Retinal pigment epithelial cell (primary cell): ENCODE data around the gene COL6A2.

Experiments
- DNase-seq: peaks from one replicate; pipeline ENCODE4 v3.0.0-alpha.2; 2010; ENCODE audit warnings: low read depth
- H3K4me3 ChIP-seq: 2 replicates; pipeline ENCODE4 v1.5.1; 2011; ENCODE audit warnings: mild to moderate bottlenecking, low read length, control low read depth, moderate library complexity
- TF ChIP-seq, protein P1 (sequence below): conservative IDR thresholded peaks from 2 replicates; pipeline ENCODE4 v1.5.1; 2011; ENCODE audit warnings: low read depth, low read length, control low read depth, inconsistent platforms

COL6A2 gene

DNA sequence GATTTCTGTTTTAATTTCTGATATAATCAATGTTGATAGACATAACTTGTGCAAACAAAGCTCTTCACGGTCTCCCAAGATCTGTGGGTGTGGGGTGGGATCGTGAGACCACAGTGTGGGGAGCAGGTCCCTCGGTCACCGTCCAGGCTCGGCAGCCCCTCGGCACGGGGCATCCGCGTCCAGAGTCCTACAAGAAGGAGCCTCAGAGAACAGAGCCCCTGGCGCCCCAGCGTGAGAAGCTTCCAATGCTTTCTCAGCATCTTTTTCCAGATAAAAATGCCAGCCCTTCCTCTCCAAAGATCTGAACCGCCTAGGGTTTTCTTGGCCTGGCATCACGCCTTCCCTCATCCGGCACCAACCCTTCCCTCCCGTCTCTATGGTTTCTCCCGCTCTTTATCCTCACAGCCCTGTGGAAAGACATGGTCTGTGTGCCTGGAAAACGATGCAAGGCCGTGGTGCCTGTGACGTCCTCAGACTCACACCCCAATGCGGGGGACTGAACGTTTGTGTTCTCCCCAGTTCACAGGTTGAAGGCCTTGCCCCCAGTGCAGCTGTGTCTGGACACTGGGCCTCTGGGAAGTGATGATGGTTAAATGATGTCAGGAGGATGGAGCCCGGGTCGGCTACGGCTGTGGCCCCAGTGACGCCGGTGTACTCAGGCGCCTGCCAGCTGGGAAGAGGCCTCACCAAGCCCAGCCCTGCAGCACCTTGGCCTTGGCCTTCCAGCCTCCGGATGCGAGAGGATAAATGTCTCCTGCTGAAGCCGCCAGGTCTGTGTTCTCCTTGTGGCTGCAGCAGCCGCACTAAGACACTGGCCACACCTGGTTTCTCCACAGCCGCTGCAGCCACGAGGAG lies 45.9 kb upstream of the COL6A2 start:
- no peak for DNase-seq
- TF ChIP-seq, protein P1, sequence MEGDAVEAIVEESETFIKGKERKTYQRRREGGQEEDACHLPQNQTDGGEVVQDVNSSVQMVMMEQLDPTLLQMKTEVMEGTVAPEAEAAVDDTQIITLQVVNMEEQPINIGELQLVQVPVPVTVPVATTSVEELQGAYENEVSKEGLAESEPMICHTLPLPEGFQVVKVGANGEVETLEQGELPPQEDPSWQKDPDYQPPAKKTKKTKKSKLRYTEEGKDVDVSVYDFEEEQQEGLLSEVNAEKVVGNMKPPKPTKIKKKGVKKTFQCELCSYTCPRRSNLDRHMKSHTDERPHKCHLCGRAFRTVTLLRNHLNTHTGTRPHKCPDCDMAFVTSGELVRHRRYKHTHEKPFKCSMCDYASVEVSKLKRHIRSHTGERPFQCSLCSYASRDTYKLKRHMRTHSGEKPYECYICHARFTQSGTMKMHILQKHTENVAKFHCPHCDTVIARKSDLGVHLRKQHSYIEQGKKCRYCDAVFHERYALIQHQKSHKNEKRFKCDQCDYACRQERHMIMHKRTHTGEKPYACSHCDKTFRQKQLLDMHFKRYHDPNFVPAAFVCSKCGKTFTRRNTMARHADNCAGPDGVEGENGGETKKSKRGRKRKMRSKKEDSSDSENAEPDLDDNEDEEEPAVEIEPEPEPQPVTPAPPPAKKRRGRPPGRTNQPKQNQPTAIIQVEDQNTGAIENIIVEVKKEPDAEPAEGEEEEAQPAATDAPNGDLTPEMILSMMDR, result no peak
- H3K4me3 ChIP-seq, result no peak overlapping the region

DNA sequence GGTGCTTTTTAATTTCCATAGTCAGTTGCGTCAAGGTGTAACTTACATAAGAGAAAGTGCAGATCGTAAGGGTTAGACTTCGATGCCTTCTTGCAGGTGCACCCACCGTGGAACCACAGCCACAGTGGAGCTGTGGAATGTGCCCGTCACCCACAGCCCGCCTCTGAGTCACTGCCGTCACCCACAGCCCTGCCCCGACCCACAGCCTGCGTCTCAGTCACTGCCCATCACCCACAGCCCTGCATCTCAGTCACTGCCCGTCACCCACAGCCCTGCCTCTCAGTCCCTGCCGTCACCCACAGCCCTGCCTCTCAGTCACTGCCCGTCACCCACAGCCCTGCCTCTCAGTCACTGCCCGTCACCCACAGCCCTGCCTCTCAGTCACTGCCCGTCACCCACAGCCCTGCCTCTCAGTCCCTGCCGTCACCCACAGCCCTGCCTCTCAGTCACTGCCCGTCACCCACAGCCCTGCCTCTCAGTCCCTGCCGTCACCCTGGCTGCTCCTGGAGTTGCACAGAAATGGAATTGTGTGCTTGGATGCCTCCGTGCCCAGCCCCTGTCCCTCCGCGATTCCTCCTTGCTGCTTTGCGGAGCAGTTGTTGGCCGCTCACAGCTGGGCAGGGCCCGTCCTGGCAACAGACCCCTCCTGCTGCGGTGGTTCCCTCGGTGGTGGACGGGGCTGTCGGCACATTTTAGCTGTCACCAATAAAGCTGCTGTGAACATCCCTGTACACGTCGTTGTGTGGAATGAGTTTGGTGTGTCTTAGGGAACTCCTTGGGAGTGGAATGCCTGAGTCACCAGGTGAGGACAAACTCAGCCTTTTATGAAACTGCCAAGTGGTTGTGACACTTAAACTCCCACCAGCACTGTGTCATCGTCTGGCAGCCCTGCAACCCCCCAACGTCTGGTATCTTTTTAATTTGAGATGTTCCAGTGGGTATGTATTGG lies 44.9 kb upstream of the COL6A2 start:
- TF ChIP-seq, protein P1, result no peak
- no peak for DNase-seq
- H3K4me3 ChIP-seq, result no peak overlapping the region

DNA sequence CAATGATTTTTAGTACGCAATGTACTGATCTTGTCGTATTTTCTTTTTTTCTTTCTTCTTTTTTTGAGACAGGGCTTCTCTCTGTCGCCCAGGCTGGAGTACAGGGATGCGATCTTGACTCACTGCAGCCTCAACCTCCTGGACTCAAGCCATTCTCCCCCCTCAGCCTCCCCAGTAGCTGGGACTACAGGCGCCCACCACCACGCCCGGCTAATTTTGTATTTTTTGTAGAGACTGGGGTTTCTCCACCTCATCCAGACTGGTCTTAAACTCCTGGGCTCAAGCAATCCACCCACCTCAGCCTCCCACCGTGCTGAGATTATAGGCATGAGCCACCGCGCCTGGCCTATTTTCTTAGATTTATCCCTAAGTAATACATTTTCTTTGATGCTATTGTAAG lies 43.9 kb upstream of the COL6A2 start:
- no peak for DNase-seq
- TF ChIP-seq, protein P1, result no peak
- H3K4me3 ChIP-seq, result no peak overlapping the region

DNA sequence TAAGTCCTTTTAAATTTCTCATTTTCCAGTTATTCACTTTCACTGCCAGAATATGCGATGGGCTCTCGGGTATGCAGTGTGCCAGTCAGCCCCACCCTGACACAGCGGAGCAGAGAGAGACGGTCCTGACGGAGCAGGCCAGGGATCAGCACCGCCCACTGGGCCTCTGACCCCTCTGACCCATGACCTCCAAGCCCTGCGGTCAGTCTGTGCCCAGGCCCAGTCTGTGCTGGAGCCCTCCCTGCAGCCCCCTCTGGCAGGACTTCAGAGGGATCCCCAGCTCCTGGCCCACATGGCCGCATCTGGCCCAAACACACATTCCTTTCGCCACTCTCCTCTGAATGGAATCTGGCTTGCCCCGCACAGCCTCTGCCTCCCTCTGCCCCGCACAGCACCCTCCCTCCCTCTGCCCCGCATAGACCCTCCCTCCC lies 43.4 kb upstream of the COL6A2 start:
- TF ChIP-seq, protein P1, result no peak
- DNase-seq, result no peak
- H3K4me3 ChIP-seq, result no peak overlapping the region

DNA sequence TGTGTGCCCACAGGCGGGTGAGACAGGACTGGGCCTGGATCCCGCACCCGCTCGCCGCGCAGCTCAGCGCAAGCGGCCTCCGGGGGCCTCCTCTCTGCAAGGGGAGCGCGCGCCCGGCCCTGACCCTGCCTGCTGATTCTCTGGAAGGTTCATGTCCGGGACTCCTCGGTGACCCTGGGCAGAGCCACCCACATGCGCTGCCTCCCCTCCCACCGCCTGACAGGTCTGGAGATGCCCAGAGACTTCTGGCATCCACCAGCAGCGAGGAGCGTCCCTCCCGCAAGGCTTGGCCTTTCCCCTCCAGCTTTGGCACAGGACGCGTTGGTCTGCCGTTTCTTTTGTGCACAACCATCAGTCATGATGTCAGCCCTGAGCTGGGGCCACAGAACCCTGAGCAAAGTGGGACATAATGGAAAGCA lies 42.0 kb upstream of the COL6A2 start:
- TF ChIP-seq, protein P1, result no peak
- no peak for DNase-seq
- no peak overlapping the region for H3K4me3 ChIP-seq

DNA sequence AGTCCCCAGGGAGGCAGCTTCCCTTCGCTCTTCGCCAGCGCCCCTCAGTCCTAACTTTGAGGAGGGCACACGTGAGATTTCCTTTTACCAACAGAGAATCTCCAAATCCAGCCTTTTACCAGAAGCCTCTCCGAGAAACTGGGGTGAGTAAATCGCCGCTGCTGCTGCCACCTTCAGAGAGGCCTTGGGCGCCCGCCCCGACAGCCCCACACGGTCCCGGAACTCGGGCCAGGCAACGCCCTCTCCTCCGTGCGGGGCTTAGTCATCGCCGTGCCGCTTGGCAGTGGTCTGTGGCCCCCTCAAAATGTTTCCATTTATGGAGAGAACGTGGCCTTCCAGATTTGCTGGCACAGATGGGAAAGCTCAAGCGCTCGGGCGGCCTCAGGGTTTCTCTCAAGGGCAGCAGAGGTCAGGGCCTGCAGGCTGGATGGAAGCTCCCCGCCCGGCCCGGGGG lies 41.4 kb upstream of the COL6A2 start:
- no peak for DNase-seq
- TF ChIP-seq, protein P1, result no peak
- no peak overlapping the region for H3K4me3 ChIP-seq
